Middle frontal gyrus (tissue), 1 donor: ENCODE data around the gene SPAG7.

Experiments used
- DNase-seq: peaks from one replicate; pipeline ENCODE4 v3.0.0-alpha.2; 2015; ENCODE audit warnings: low spot score; ENCODE audit errors: extremely low spot score

The SPAG7 gene

DNA sequence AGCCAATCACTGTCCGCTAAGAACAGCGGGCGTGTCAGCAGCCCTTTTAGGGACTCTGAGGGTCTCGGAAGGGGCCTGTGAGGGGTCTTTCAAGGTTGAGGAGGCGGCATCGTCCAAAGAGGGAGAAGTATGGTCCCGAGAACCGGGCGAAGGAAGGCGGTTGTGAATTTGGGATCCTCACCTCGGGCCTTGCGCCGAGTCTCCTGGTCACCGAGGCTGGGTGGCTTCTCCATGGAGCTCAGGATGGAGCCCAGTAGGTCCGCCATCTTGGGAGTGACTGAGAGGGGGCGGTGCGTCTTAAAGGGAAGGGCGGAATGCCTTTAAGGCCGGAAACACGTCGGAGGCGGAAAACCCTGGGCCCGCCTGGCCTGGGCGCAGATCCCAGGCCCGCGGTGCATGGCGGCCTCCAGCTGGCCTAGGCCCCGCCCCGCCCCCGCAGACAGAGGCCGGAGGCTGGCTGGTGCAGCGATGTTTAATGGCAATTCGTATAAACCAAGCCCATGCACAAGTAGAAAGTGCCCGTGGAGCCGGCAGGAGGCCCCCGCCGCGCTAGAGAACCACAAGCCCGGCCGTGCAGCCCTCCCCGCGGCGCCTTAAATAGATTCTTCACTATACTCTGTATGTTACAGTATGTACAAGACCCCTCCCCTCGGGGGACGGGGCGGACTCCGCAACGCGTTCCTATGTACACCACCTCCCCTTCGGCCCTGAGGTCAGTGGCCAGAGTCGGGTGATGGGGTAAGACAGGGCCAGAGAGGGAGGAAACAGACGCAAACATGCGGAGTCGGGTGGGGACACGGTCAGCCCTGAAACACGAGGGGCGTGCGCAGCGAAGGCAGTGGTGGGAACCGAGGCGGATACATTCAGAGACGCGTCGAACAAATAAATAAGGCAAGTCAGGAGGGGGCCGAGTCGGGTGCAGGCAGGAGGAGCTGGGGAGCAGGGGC lies at the start of gene SPAG7:
Gene SPAG7 (minus strand): TSS at position 279 of the 947 bp plus-strand sequence. CDS start 13 bp downstream, at position 266.
- peak; percentile 90 for DNase-seq

DNA sequence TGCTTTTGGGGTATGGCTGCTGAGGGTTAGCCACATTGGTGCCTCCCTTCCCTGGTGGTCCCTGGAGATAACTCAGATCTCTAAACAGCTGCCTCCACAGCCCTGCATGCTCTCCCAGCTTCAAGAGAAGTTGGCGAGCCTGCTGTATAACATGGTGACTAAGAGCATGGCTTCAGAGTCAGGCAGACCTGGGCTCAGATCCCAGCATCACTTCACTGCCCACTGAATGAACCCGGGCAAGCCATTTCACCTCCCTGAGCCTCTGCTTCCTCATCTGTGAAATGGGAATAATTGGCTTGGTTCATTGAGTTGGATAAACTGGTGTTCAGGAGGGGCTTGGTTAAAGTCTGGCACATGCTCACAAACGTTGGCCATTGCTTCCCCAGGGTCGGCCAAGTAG lies 46.7 kb upstream of the SPAG7 start:
- no peak for DNase-seq

GRCh38 chr17:5011928-5012327 lies 44.3 kb upstream of the SPAG7 start:
- no peak for DNase-seq

DNA sequence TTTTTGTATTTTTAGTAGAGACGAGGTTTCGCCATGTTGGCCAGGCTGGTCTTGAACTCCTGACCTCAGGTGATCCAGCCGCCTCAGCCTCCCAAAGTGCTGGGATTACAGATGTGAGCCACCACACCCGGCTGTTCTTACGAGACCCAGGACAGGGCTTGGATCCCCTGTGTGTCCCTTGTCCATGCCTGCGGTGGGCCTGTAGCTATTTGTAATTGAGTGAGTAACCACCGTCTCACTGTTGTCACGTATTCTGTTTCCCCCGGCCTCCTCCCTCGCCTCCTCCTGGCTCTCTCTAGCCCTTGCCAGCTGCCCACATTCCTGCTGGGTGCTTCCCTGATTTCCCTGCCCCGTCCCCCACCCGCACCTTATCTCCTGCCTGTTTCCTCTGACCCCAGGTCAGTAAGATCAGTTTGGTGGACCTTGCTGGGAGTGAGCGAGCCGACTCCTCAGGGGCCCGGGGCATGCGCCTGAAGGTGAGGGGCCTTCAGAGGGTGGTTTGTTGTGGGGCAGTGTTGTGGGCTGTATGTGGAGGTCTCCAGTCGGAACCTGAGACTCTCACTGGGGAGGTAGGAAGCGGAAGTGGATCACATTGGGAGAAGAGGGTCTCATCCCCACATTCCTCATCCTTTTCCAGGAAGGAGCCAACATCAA lies 35.7 kb upstream of the SPAG7 start:
- DNase-seq: no peak

DNA sequence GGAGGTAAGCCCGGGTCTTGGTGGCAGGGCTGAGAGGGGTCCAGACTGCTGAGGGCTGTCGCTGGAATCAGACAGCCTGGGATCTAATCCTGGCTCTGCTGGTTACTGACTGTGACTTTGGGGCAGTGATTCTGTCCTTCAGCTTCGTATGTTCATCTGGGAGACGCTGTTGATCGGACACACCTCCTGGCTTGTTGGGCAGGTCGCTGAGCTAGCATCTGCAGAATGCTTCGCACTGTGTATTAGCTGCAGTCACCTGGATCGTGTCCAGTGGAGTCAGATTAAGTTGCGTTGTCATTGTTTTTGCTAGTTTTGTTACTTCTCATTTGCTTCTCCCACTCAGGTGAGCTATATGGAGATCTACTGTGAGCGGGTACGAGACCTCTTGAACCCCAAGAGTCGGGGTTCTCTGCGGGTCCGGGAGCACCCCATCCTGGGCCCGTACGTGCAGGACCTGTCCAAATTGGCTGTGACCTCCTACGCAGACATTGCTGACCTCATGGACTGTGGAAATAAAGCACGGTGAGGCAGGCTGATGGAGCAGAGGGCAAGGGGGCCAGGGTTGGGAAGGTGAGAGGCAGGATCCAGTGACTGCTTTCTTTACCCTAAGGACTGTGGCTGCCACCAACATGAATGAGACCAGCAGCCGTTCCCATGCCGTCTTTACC lies 34.6 kb upstream of the SPAG7 start:
- DNase-seq: no peak

DNA sequence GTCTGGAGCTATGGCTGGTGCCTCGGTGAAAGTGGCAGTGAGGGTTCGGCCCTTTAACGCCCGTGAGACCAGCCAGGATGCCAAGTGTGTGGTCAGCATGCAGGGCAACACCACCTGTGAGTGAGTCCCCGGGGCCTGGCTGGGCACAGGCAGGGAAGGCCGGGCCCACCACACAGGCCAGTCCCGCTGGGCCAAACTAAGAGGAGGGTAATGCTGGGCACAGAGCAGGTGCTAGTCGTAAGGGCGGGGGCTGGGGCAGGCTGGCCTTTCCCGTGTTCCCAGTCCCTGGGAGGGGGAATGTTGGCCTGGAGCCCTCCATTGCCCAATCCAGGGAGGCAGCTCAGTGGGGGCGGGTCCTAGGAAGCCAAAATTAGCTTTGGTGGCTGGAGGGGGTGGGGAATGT lies 32.6 kb upstream of the SPAG7 start:
- DNase-seq: no peak

DNA sequence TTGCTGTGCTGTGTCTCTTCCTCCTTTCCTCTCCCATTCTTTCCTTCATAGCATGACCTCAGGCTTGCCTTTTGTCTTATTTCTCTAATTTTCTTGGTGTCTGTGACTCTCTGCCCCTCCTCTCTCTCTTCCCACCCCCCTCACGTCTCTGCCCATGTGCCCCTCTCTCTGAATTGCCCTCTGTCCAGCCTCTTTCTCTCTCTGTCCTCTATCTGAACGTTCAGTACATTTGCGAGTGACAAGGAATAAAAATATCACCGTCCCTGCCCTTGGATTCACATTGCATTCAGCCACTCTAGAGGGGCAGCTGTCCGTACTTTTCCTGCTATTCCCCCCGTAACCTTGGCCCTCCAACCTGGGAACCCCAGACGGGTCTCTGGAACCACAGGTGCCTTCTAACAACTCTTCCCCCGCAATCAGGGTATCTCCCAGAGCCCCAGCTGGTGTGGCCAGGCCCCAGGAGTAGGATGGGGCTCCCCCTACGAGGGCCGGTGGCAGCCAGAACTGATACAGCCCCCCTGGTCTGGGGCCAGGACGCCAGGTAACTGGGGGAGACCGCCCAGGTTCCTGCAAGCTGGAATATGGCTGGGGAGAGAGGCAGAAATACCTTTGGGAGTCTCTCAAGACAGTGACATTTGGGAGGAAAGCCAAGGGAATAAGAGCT lies 31.9 kb upstream of the SPAG7 start:
- no peak for DNase-seq

DNA sequence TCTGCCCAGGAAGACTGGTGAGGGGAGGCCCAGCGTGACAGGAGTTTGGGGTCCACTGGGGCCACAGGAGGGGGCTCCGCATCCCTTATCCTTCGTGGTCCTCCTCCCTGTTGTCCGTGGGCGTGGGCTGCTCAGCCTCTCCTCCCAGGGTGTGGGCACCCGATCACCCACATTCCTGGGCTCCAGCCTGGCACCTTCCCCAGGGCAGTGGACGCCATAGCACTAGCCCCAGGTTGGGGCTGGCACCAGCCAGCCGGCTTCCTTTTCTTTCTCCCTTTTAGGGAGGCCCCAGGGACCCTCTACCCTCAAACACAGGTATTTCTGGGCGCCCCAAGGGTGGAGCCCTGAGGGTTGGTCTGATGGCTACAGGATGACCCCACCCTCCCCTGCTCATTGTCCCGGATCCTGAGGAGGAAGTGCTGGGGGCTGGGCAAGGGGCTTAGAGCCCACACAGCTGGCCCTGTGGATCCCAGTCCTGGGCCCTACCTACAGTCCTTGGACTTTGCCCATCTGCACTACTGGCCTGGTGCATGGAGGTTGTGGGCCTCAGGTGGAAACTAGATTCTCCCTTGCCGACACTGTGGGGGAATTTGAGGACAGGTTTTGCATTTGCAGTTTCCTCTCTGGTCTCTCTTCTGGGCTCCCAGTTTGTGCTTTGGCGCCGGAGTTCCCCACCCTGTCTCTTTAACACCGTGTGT lies 31.3 kb upstream of the SPAG7 start:
- DNase-seq: no peak

- DNase-seq: no peak
Measured at GRCh38 chr17:4998027-4998731, 30.6 kb upstream of the SPAG7 start.

- peak; percentile 87 for DNase-seq
Measured at GRCh38 chr17:4997302-4998026, 29.8 kb upstream of the SPAG7 start, which contains the start of the genes INCA1 and KIF1C. Gene INCA1, minus strand, starts transcription at chr17:4997522. Its CDS starts 3,085 bp downstream, at chr17:4994437. Gene KIF1C, plus strand, starts transcription at chr17:4997950. Its CDS starts 2,297 bp downstream, at chr17:5000247.

DNA sequence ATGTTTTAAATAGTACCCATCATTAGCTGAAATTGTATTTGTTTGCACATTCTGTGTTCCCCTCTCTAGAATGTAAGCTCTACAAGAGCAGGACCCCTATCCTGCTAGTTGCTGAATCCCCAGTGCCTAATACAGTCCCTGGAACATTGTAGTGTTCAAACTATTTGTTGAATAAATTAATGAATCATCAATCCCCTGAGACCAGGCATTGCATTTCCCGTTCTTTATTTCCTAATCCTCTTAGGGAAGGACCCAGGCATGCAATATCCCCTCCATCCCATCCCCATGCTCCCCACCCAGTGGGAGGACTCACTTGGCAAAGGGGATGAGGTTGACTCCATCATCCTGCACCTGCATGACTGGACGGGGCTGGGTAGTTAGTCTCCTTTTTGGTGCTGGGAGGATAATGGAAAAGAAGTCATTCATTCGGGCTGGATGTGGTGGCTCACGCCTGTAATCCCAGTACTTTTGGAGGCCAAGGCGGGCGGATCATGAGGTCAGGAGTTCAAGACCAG lies 26.5 kb upstream of the SPAG7 start:
- DNase-seq: no peak

DNA sequence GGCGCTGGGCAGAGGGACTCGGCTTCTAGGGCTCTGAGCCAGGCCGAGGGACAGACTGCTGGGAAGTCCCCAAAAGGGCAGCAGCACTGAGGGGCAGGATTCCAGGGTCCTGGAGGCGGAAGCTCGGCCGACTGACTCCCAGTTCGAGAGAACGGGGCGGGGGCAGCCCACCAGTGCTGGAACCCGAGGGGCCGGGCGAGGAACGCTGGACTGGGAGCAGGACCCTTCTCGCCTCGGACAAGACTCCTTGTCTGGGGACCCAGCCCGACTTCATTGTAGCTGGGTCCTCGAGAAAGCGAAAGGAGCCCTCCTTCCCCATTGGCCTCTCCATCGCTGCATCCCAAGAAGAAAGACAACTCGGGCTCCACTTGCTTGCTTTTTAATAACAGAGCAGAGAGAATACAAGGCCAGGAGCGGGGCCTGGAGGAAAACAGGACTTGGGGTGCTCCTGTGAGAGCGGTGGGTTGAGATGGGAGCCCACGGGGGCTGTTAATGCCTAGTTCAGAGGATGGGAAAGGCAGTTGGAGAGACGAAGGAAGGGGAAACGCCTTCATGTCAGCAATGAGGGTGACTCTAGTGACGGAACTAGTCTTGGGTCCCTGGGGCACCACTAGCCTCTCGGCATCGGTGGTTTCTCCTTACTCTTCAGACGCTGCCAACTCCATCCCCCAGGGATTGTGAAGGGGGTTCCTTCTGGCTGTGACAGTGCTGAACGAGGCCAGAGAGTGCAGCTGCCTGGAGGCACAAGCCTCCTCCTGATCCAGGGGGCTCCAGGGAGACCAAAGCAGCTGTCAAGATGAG lies 20.4 kb upstream of the SPAG7 start:
- DNase-seq: no peak

DNA sequence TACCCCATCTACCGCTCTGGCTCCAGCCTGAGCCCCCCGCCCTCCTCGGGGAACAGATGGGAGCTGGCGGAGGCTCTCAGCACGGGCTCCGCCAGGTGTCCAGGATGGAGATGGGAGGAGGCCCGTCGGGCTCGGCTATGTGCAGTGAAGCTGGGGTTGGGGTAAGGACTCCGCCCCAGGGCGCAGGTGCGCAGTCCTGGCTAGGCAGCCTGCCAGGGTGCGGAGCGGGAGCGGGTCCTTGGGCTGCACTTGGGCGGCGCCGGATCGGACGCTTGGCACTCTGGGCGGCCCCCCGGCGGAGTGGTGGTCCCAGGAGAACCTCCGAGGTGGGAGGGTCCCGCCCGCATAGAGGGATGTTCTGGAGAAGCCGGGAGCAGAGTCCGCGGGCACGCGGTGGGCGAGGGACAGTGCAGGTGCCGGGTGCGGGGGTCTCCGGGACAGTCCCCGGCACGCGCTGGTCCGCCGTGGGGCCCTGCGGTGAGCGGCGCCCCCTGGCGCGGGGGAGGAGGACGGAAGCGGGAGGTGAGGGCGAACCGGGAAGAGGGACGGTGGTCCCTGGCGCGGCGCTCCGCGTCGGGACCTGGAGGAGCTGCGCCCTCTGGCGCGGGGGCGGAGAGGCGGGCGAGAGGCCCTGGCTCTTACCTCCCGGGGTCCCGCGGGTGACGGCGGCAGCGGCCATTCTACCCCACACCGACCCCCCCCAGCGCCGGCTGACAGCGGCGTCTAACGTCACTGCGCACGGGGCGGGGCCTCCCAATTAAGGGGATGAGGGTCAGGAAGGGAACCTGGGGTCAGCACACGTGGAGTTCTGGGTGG lies 19.5 kb upstream of the SPAG7 start, which contains the start of gene CAMTA2:
Gene CAMTA2 (minus strand): TSS at position 725 of the 816 bp plus-strand sequence. CDS start 1,453 bp downstream, outside the sequence.
- peak; percentile 73 for DNase-seq

DNA sequence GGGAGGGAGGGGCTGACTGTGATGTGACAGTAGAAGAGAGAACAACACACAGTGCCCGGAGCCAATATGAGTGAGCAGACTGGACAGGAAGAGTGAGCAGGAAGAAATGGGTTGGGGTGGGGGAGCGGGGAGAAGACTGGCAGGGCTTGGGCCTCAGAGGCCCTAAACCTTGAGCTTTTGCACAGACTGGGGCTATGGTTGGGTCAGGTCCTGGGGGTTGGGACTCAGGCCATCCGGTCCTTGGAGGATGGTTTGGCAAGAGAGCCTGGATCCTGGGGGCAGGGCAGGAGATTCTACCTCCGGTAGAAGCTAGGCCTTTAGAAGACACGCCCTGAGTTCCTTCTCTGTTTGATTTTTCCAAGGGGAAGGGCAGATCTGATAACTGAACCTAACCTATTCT lies 18.8 kb upstream of the SPAG7 start:
- no peak for DNase-seq

GRCh38 chr17:4982305-4982704 lies 14.7 kb upstream of the SPAG7 start:
- DNase-seq: no peak

GRCh38 chr17:4980644-4981216 lies 13.1 kb upstream of the SPAG7 start:
- no peak for DNase-seq

GRCh38 chr17:4978726-4979125 lies 11.1 kb upstream of the SPAG7 start:
- no peak for DNase-seq
